GM19324 (cell line): ENCODE results near the gene SCFD2.
"Not testable (repeated sequence)": the region's sequence is repeated elsewhere in the genome, so short reads cannot be mapped to it uniquely, and the experiment has no call there.

ENCODE experiments used
- ATAC-seq: cut with Tn5 transposase; IDR thresholded peaks from one replicate; pipeline ENCODE4 v1.9.1; 2021; ENCODE audit warnings: mild to moderate bottlenecking, moderate library complexity; ENCODE audit not compliant: unreplicated experiment, low FRiP score

The SCFD2 gene

DNA sequence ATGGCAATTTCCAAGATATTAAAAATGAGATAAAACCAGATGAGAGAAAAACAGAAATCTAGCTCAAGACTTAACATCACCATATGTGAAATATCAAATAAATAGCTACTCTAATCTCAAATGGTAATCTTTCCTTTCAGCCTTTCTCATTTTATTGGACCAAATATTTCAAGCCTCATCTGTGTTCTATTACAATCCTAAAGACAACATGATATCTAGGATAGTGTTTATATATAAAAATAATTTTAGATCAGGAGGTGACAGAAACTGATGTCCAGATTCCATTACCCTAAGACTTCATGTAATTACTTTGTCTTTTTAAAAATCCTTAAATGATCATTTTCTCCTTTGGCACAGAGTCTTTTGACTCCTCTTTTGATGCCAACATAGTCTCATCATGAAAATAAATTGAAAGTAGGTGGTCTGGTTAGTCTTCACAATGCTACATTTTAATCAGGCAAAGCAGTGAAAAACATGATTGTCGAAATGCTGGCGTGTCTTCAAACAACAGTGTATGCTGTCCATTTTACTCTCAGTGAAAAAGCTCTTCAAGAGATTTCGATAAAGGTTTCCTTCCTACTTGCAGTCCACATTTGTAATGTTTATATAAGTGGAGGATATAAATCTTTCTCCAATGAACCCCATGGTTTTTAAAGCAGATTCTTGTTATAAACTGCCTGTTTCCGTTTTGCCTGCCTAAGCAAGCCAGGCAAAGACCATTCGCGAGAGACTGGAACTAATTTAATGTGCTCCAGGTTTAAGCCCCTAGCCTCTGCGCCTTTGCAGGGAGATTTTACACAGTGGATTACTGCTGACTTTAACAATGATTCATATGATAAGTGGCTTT, 169.8 kb downstream of the SCFD2 start:
- no peak for ATAC-seq

DNA sequence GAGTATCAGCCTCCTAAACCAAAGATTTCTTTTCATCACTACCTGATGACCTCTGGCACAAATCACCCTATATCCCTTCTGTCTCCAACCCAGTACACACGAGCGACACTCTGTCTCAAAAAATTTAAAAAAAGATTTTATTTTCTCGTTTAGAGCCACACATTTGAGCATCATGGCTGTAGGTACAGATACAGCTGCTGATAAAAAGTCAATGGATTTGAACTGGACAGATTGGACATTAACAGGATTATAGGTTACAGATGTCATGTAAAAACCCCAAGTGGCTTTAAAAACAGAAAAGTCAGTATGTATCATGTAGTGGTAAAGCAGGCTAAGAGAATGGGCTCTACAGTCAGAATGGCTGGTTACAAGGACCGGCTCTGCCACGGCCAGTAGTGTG, 171.1 kb downstream of the SCFD2 start:
- no peak for ATAC-seq

DNA sequence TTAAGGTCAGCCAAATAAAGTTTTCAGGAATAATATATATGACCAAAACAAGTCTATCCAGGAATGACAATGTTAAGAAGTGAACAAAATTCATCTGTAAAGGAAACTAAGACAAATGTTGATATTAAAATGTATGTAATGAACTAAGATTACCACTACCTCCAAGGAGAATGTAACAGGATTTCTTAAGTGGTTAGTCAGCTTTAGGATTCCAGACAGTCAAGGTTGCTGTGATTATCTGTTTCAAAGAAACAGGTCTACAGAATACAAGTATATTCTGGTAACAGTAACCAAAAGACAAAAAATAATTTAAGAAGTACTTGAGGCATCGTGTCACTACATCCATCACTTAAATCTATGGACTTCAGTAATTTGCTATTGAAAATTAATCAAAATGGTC, 172.8 kb downstream of the SCFD2 start:
- no peak for ATAC-seq

DNA sequence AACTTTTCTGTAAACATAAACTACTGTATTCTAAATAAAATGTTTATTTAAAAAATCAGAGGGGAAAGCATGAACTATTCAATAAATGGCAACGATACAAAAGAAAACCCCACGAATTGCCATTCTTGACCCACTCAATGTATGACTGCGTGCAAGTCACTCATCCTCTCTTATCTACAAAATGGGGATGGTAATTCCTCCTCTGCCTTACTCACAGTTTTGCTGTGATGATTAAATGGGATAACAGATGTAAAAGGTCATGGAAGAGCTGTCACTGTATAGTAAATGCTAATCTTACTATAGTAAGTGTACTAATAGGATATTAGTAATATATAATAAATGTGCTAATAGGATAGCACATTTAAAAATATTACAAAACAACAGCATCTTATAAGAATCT, 173.4 kb downstream of the SCFD2 start:
- no peak for ATAC-seq

DNA sequence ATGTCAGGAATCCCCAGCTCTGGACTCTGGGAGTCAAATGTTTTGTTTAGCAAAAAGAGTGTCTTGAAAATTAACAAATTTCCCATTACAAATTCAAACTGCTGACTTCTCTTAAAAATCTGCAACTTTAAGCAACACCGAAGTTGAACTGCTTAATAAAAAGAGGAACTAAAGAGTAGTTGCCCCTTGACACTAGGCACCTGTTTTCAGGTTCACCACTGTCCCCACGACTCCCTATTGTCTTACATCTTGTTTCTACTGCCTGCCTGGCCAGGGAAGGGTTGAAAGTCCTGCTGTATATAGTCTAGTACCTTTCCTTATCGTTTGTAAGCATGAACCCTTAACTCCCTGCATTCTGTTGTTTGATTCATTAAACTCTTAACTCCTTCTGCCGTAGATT, 173.9 kb downstream of the SCFD2 start:
- ATAC-seq: no peak

DNA sequence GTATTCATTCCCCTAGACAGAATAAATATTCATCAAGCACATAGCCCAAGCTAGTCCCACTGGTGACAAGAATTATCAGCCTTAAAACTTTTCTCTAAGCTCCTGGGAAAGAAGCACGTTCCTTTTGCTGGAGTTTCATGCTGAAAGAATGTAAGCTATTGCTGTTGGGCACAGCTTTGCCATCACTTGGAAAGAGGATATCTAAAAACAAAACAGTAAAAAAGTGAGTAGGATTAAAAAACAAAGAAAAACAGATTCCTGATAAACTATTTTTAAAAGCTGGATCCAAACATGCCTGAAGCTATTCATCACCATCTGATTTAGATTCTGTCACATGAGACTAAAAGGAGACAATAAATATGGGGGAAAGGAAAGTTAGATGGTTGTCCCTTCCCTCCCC, 176.8 kb downstream of the SCFD2 start:
- no peak for ATAC-seq

DNA sequence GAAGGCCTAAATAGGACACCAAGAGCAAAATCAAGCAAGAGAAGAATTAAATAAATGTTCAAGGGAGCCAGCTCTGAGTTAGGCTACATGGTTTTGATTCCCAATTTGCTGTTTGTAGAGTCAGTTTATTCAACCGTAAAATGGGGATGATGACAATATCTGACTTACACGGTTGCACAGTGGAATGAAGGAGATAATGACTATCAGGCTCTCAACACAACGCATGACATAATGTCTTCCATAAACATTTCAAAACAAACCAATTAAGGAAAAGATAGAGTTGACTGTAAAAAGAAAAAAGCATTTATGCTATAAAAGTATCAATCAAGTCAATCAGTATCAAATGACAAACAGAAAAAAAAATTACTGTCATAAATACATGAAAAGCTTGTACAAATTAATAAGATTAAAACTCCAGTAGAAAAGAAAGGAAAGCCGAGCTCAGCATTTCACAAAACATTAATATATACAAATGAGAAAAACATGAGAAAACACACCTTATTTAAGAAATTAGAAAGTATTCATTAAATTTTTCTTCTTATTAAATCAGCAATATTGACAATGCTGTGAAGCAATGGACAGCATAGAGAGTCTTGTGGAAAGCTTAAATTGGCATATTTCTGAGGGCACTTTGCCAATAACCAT, 179.0 kb downstream of the SCFD2 start:
- ATAC-seq: no peak

DNA sequence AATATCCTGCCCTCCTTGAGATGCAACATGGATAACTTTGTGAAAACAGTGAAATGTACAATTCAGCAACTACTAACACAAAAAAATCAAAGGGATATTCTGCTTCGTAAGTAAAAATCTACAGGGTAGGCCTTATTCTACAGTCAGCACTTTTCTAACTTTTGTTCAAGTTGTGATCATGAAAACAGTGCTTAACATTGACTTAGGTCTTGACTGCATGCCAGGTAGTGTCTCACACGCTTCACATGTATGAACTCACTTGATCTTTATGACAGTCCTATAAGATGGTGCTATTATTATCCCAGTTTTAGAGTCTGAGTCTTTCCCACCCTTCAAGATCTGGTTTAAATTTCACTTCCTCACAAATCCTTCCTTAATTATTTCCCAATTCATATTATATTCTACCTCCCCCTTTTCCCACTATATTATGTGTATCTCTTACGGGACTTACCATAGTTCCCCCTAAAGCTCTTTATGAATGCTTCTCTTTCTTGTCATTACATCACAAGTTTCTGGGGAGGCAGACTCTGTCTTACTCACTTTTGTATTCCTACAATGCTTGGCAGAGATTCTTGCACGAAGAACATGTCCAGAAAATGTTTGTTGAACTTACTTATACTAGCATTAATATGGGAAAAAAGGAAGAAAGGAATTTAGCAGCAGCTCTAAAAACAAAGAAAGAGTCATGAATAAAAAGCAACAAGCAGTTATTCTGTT, 179.8 kb downstream of the SCFD2 start:
- ATAC-seq: no peak

DNA sequence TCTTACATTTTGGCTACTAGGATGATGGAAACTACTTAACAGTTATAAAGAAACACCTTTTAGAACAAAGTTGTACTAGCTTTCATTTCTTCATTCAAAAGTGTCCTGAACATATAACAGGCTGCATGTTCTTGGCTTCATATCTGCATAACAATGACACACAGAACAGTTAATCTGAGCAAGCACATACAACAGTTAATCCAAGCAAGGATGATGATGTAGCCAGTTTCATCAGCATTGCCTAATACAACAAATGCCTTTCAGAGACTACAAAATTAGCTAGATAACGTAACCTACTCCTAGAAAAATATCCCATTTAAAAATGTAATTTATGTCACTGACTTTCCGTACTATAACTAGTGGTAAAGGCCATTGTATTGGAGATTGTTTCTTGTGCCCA, 182.1 kb downstream of the SCFD2 start:
- ATAC-seq: no peak

DNA sequence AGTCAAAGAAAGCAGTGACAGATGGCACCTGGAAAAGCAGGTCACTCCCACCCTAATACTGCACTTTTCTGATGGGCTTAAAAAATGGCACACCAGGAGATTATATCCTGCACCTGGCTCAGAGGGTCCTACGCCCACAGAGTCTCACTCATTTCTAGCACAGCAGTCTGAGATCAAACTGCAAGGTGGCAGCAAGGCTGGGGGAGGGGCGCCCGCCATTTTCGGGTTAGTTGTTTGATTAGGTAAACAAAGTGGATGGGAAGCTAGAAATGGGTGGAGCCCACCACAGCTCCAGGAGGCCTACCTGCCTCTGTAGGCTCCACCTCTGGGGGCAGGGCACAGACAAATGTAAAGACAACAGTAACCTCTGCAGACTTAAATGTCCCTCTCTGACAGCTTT, 188.1 kb downstream of the SCFD2 start:
- not testable (repeated sequence) for ATAC-seq

DNA sequence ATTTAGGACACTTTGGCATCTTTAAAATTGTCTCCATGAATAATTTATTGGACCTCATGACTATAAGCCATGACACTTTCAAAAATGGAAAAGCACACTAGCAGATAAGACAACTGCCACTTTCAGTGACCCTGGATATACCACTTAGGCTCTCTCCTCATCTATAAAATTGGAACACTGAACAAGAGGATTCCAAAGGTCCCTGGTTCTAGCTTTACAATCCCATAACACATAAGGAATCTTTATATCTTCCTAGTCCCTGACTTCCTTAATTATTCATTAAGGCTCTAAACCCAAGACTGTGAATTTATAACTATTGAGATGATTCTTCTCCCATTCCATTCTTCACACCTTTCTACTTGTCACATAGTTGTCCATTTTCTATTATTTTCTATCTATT, 190.2 kb downstream of the SCFD2 start:
- no peak for ATAC-seq

DNA sequence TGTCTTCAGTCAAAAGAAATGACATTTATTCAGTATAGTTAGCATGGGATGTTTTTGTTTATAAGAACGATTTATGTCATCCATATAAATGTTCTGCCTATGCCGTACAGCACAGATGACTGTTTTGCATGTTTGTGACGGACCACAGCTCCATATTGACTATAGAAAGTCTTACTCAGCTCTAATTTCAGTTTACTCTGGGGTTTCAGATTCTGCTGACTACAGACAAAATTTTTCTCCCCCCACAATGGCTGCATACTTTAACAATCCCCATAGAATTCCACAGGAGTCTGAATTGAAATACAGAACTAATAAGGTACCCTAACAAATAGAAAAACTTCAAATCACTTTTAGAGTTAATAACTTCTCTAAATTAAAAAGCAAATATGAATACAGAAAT, 191.0 kb downstream of the SCFD2 start:
- no peak for ATAC-seq

DNA sequence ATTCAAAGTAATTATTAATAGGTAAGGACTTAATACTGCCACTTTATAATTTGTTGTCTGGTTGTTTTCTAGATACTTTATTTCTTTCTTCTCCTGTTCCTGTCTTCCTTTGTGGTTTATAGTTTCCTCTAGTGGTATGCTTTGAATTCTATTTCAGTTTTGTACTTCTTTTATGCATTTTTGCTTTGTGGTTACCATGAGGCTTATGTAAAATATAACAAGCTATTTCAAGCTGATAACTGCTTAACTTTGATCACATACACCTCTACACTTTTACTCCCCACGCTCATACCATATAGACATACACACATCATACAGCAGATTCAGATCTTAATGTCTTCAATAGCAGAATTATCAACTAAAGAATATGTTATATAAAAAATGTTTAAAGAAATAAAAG, 192.3 kb downstream of the SCFD2 start:
- ATAC-seq: no peak

DNA sequence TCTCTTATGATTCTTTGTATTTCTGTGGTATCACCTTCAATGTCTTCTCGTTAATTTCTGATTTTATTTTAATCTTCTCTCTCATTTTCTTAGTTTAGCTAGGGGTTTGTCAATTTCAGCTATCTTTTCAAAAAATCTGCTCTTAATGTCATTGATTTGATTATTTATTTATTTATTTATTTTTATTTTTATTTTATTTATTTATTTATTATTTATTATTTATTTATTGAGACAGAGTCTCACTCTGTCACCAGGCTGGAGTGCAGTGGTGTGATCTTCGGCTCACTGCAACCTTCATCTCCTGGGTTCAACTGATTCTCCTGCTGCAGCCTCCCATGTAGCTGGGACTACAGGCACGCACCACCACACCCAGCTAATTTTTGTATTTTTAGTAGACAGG, 194.1 kb downstream of the SCFD2 start:
- no peak for ATAC-seq

DNA sequence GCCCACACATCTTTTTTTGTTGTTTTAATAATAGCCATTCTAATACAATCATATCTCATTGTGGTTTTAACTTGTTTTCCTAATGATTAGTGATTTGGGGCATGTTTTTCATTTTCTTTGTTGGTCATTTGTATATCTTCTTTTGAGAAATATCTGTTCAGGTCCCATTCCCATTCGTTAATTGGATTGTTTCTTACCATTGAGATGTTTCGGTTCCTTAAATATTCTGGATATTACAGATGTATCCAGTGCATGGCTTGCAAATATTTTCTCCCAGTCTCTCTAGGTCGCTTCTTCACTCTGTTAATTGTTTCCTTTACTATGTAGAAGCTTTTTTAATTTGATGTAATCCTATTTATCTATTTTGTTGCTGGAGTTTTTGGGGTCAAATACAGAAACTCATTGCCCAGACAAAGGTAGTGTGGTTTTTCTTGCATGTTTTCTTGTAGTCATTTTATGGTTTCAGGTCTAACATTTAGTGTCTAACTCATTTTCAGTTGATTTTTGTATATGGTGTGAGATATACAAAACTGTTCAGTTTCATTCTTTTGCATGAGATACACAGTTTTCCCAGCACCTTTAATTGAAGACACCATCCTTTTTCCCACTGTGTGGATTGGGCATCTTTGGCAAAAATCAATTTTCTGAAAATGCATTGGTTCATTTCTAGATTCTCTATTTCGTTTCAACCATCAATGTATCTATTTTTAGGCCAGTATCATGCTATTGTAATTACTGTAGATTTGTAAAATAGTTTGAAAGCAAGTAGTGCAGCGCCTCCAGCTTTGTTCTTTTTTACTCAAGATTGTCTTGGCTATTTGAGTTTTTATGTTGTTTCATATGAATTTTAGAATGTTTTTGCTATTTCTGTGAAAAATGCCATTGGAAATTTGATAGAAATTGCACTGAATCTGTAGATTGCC, 195.9 kb downstream of the SCFD2 start:
- no peak for ATAC-seq

DNA sequence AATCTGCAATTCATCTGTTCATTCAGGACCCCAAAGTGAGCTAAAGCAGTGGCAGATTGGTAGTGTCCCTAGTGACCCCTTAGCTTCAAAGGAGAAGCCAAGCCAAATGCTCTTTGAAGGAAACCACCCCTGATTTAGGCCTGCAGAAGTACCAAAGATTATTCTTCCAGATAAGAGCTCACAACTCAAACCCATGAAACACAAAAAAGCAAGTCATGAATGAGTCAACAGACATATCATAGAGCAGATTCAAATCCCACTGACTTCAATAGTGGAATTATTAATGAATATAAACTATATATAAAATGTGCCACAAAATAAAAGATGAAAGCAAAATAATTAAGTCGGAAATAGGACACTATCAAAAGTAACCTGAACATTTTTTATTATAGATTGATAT, 197.6 kb downstream of the SCFD2 start:
- no peak for ATAC-seq

DNA sequence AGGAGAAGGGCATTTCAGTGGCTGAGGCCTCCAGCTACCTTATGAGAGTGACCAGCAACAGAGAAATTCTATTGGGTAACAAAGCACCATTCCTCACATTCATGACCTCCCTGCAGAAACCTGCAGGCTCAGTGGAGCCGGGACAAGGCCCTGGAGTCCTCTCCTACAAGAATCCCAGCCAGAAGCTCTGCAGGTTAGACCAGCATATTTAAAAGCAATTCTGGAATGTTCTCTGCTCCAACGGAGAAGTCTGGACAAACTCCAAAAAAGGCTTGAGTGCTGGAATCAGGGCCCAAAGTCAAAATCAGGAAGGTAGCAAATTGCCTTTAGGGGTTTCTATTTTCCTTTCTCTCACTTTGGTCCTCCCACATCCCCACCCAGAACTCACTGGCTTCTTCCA, 202.9 kb downstream of the SCFD2 start:
- no peak for ATAC-seq

DNA sequence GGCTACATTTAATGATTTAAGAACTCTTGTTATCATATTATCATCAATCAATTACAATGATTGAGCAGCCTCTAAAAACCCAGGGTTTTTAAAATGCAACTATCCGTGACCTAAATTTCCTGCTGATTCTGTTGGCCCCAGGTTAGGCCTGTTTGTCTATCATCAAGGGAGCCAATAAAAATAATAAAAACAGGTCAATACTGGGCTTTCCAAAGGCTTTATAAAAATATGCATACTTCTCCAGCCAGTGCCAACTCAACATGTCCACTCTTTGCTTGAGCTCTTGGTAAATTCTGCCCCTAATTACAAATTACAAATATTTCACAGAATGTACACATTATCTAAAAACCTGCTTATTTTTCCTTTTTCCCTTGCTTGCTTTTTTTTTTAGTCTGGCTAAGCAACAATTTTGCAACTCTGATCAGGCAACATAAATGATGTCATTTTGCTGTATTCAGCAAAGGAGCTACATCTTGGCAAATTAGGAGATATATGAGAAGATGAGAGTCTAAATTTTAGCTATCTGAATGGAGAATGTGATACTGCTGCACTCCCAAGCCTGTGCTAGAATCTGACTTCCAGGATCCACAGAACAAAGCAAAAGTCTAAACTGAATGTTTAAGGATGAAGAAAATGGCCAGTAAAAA, 204.0 kb downstream of the SCFD2 start:
- no peak for ATAC-seq

DNA sequence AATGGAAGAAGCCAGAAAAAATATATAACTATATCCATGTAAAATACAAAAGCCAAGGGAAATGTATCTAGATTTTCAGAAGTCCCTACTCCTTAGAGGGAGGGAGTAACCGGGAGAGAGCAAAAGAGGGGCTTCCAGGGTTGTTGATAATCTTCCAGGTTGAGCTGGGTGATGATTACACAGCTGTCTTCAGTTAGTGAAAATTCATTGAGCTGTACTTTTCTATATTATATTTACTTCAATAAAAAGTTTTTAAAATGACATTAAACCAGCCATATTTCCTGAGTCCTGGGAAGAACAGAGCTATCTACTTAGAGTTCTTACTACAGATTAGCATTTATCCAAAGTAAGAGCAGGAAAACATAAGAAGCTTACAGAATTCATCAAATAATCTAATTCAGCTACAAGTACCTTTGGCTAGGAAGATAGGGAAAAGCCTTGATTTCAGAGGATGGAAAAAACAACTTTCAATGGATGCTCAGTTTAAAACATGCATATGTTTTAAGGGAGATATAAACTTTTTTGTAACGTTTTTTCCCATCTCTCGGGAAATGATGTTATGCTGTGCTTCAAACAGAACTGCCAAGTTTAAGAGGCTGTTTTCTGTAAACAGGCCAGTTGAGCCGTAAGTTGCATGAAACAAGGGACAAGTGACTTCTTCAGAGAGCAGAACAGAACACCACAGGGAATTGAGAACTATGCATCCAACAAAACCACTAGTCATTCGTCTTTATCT, 204.6 kb downstream of the SCFD2 start:
- no peak for ATAC-seq
